ENCODE data around the gene RARB. TPM values are rescaled to one million over a fixed set of nuclear protein-coding genes. Genes with fewer than 3 reads are reported as not detected.

RARB gene
- total and polyA plus RNA-seq, 9 of the 15 experiments (the other 6 are each of a cell fraction or from before 2014, with no cell fraction given): 0.15 to 1.3 (median 0.27) TPM

DNA sequence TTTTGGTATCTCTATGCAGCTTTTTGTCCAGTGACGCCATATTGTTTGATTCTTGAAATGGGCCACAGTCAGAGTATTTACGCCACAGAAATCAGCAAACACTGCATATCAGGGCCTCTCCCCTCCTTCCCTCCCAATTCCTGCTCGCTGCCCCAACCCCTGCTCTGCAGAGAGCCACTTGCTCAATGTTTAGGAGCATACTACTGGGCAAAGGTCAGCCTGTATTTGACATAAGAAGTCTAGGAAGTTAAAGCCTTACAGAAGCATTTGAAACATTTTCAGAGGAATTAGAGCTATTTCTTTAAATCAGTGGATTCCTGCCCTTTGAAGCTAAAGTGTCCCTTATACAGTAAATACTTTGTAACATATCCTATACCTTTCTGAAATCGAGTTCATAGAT lies 17.4 kb upstream of the RARB start:
- intact Hi-C loops (cut with micrococcal nuclease) (no loop called here), in situ Hi-C loops (cut with MboI) (no loop called here)
- H3K27me3 ChIP-seq (ENCODE audit: control insufficient read depth in 2 of 2, insufficient read depth in 2 of 2, low read length in 2 of 2): no peaks in the 10 kb centered on the region
- no peaks in the 10 kb centered on the region for H3K36me3 ChIP-seq (ENCODE audit: control insufficient read depth, insufficient read depth, low read length)
- no peaks in the 10 kb centered on the region for H3K9me3 ChIP-seq (replicated peaks; ENCODE audit: control insufficient read depth, insufficient read depth, low read depth, low read length)
- H2AFZ ChIP-seq (ENCODE audit: low read depth, low read length): no peak overlapping the region
- FAIRE-seq: no peak
- ATAC-seq: no peak
- ChIA-PET CTCF (ENCODE audit: low intra/inter-chr PET ratio) (no interaction called here), POLR2A (no interaction called here)
- 0% methylated on average over 4 of the region's 4 CpGs for WGBS (ENCODE audit: insufficient coverage, low coverage, missing lambda C conversion rate)
- H3K9ac ChIP-seq (ENCODE audit: insufficient read depth in 1 of 2, low read depth in 2 of 2, low read length in 2 of 2): no peak overlapping the region
- H3K9me1 ChIP-seq (ENCODE audit: control insufficient read depth, insufficient read depth, low read length): no peaks in the 10 kb centered on the region
- H3K79me2 ChIP-seq (ENCODE audit: control insufficient read depth, insufficient read depth, low read length): no peaks in the 10 kb centered on the region
- no peak overlapping the region for H3K4me3 ChIP-seq
- H3K4me1 ChIP-seq (replicated peaks in 1 of 2; ENCODE audit: control insufficient read depth in 2 of 2, insufficient read depth in 2 of 2, low read length in 2 of 2): no peaks in the 10 kb centered on the region
- H4K20me1 ChIP-seq (replicated peaks; ENCODE audit: control insufficient read depth, insufficient read depth, low read length): no peaks in the 10 kb centered on the region
- BruUV-seq (replicated peaks): no TSS peak
- DNase-seq (ENCODE audit: extremely low read depth in 1 of 4, low spot score in 3 of 4): no peak
- no peak overlapping the region for H3K4me2 ChIP-seq (ENCODE audit: insufficient read depth, low read length)
- no peak overlapping the region for H3K27ac ChIP-seq (ENCODE audit: extremely low read depth, low read depth, low read length)
- TF ChIP-seq PCBP2 (IDR thresholded peaks at IDR 0.05; ENCODE audit: low read depth, low read length, poor library complexity, severe bottlenecking) (no peak), NCOR1 (IDR thresholded peaks at IDR 0.05) (no peak), TSC22D4 (tag; IDR thresholded peaks at IDR 0.05) (no peak), NUFIP1 (IDR thresholded peaks at IDR 0.05; ENCODE audit: partially characterized antibody) (no peak), C11orf30 (IDR thresholded peaks at IDR 0.05; ENCODE audit: low read depth) (no peak), ZNF224 (CRISPR knock-in tag; IDR thresholded peaks at IDR 0.05) (no peak), TCF7L2 (IDR thresholded peaks at IDR 0.05; ENCODE audit: low read depth, low read length) (no peak), ZNF780A (CRISPR knock-in tag; IDR thresholded peaks at IDR 0.05) (no peak), RBM22 (IDR thresholded peaks at IDR 0.05; ENCODE audit: low read depth, low read length, poor library complexity, severe bottlenecking) (no peak), RBFOX2 (IDR thresholded peaks at IDR 0.05; ENCODE audit: low read depth, low read length) (no peak), RB1 (IDR thresholded peaks at IDR 0.05; ENCODE audit: low read depth) (no peak), TCF7 (IDR thresholded peaks at IDR 0.05; ENCODE audit: borderline replicate concordance) (no peak), ZC3H11A (IDR thresholded peaks at IDR 0.05; ENCODE audit: low read depth, low read length) (no peak)
- TF ChIP-seq, protein P1, sequence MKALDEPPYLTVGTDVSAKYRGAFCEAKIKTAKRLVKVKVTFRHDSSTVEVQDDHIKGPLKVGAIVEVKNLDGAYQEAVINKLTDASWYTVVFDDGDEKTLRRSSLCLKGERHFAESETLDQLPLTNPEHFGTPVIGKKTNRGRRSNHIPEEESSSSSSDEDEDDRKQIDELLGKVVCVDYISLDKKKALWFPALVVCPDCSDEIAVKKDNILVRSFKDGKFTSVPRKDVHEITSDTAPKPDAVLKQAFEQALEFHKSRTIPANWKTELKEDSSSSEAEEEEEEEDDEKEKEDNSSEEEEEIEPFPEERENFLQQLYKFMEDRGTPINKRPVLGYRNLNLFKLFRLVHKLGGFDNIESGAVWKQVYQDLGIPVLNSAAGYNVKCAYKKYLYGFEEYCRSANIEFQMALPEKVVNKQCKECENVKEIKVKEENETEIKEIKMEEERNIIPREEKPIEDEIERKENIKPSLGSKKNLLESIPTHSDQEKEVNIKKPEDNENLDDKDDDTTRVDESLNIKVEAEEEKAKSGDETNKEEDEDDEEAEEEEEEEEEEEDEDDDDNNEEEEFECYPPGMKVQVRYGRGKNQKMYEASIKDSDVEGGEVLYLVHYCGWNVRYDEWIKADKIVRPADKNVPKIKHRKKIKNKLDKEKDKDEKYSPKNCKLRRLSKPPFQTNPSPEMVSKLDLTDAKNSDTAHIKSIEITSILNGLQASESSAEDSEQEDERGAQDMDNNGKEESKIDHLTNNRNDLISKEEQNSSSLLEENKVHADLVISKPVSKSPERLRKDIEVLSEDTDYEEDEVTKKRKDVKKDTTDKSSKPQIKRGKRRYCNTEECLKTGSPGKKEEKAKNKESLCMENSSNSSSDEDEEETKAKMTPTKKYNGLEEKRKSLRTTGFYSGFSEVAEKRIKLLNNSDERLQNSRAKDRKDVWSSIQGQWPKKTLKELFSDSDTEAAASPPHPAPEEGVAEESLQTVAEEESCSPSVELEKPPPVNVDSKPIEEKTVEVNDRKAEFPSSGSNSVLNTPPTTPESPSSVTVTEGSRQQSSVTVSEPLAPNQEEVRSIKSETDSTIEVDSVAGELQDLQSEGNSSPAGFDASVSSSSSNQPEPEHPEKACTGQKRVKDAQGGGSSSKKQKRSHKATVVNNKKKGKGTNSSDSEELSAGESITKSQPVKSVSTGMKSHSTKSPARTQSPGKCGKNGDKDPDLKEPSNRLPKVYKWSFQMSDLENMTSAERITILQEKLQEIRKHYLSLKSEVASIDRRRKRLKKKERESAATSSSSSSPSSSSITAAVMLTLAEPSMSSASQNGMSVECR (CRISPR knock-in tag; IDR thresholded peaks at IDR 0.05): no peak
- TF ChIP-seq, protein P2, sequence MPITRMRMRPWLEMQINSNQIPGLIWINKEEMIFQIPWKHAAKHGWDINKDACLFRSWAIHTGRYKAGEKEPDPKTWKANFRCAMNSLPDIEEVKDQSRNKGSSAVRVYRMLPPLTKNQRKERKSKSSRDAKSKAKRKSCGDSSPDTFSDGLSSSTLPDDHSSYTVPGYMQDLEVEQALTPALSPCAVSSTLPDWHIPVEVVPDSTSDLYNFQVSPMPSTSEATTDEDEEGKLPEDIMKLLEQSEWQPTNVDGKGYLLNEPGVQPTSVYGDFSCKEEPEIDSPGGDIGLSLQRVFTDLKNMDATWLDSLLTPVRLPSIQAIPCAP (CRISPR knock-in tag; IDR thresholded peaks at IDR 0.05; ENCODE audit: borderline replicate concordance): no peak

All from K562 (cell line).